AG04450 (cell line): ENCODE data around the gene ANKS1B. TPM values are rescaled to one million over a fixed set of nuclear protein-coding genes. Genes with fewer than 3 reads are reported as not detected.

ENCODE experiments used
- CTCF ChIA-PET: fragments of 300-600, 350-600 bp; formaldehyde crosslinking; extraction: SDS; loops from one replicate; lab custom pipeline; 2022; ENCODE audit warnings: antibody characterized with exemption, inconsistent platforms; lab: Charles Lee
- POLR2A ChIA-PET: fragments of 350-600 bp; formaldehyde crosslinking; extraction: SDS; loops from one replicate; lab custom pipeline; 2021; ENCODE audit warnings: antibody characterized with exemption, inconsistent platforms; lab: Yijun Ruan, JAX
- DNase-seq: peaks from one replicate; pipeline ENCODE4 v3.0.0-alpha.2; 2011; ENCODE audit warnings: low read depth, low spot score
- H3K27ac ChIP-seq: one replicate; pipeline ENCODE4 v1.5.1; 2012; ENCODE audit warnings: low read depth, low read length, control low read depth
- H3K27me3 ChIP-seq: one replicate; pipeline ENCODE4 v1.6.0; 2012; ENCODE audit warnings: low read length; ENCODE audit not compliant: control insufficient read depth, insufficient read depth
- H3K4me3 ChIP-seq: 2 replicates; pipeline ENCODE4 v1.5.1; 2011; ENCODE audit warnings: mild to moderate bottlenecking, low read depth, low read length, control low read depth
- H3K9me3 ChIP-seq: 2 replicates; pipeline ENCODE4 v1.5.1; 2012; ENCODE audit warnings: low read length; ENCODE audit not compliant: control insufficient read depth, insufficient read depth
- CTCF ChIP-seq: IDR thresholded peaks from 2 replicates; pipeline ENCODE4 v1.5.1; 2011; ENCODE audit warnings: low read depth, low read length, control low read depth, inconsistent platforms
- polyA plus RNA-seq: library from polyadenylated mRNA; depleted of rRNA; stranded (reverse); fragments of >200 nt; gene quantifications from 2 replicates; pipeline ENCODE4 v1.2.3, GENCODE V29; 2011

The ANKS1B gene
- polyA plus RNA-seq, 1 experiment = 0.22 TPM

DNA sequence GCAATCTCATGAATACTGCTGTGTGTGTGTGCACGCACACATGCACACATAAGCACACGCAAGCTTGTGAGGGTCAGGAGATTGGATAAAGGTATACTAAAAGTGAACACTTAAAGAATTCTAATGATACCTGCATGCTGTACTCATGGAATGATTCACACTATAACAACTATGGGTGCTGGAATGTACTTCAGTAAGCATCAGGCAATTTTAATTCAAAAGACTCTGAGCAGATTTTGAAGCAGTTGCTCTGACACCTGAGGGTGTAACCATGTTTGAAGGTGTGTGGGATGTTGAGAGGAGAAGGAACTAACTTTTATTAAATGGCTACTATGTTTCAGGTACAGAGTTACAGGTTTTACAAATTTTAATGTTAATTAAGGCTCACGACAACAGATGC, 275.6 kb downstream of the ANKS1B start:
- no peak for DNase-seq
- ChIA-PET CTCF (no interaction called here), POLR2A (no interaction called here)
- Histone ChIP-seq H3K4me3 (no peak overlapping the region), H3K9me3 (no peaks in the 10 kb centered on the region), H3K27ac (no peak overlapping the region), H3K27me3 (no peaks in the 10 kb centered on the region)
- TF ChIP-seq CTCF = no peak

GRCh38 chr12:99707883-99708282, 276.9 kb downstream of the ANKS1B start:
- Histone ChIP-seq H3K27me3 (no peaks in the 10 kb centered on the region), H3K9me3 (no peaks in the 10 kb centered on the region), H3K4me3 (no peak overlapping the region), H3K27ac (no peak overlapping the region)
- no peak for TF ChIP-seq CTCF
- ChIA-PET POLR2A (interaction anchor here (0.6 kb wide), 1 partner anchor 737 kb away, joined by 3 read pairs; no protein-coding TSS in a partner anchor), CTCF (no interaction called here)
- DNase-seq = no peak

DNA sequence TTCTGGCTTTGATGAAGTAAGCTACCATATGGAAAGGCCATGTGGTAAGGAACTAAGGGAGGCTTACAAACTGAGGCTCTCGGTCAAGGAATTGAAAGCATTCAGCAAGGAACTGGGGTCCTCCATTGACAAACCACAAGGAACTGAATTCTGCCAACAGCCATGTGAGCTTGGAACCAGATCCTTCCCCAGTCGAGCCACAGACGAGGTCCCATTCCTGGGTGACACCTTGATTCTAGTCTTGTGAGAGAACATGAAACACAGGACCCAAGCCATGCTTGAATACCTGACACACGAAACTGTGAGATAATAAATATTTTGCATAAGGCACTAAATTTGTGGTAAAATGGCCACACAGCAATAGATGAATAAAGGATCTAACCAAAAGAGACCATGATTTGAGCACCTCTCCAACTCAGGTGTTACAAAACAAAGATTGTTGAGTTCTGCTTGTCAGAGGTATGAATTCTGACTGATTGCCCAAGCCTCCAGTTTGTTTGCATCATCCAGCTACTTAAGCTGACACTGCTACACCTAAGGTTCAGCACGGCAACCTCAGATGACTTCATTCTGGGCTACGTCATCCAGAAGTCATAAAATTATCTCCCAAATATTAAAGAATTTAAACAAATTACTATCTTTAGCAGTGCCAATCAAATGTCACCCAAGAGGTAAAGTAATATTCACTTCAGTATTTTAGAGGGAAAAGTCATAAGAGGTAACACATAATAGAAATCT, 277.8 kb downstream of the ANKS1B start:
- no peak overlapping the region for H3K27ac ChIP-seq
- no peaks in the 10 kb centered on the region for H3K27me3 ChIP-seq
- ChIA-PET POLR2A (no interaction called here), CTCF (interaction anchor here (0.6 kb wide), 1 partner anchor 381 kb away, joined by 3 read pairs; no protein-coding TSS in a partner anchor)
- no peaks in the 10 kb centered on the region for H3K9me3 ChIP-seq
- no peak for DNase-seq
- TF ChIP-seq CTCF = no peak
- no peak overlapping the region for H3K4me3 ChIP-seq

DNA sequence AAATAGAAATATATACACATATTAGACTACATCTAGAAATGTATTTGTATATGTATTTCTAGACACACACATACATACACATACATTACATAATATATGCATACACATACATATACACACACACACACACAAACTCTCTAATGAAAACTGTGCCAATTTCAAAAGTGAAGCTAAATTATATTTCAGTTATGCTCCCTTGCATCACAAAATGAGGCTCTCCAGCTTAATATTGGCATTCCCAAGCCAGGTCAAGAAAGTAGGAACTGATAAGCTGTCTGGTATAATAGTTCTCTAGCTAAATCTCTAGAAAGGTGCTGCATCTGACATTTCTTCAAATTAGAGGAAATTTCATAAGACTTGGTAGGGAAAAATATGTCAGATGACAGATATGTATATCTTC, 280.3 kb downstream of the ANKS1B start:
- POLR2A ChIA-PET = no interaction called here
- no peak for DNase-seq
- H3K27ac ChIP-seq = no peak overlapping the region
- TF ChIP-seq CTCF = no peak
- CTCF ChIA-PET = no interaction called here
- no peaks in the 10 kb centered on the region for H3K27me3 ChIP-seq
- H3K4me3 ChIP-seq = no peak overlapping the region
- H3K9me3 ChIP-seq = no peaks in the 10 kb centered on the region

DNA sequence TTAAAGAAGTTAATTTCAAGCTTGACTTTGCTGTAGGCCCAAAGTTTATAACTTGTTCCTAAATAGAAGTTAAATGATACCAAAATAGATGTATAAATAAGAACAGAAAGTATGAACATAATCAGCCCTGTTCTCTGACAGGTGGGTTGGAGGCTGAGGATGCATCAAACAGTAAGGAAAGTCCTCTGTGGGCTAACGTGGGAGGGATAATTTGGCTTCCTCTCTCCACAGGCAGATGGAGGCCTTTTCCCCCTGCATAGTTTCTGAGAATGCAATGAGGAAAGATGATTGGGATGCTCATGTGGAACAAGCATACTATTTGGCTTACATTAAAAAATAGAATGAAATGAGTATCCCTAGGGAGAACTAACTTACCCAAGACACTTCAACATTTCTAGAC, 280.7 kb downstream of the ANKS1B start:
- POLR2A ChIA-PET = no interaction called here
- Histone ChIP-seq H3K27me3 (no peaks in the 10 kb centered on the region), H3K9me3 (no peaks in the 10 kb centered on the region), H3K27ac (no peak overlapping the region), H3K4me3 (no peak overlapping the region)
- no peak for TF ChIP-seq CTCF
- CTCF ChIA-PET = no interaction called here
- no peak for DNase-seq
